ENCODE measurements around the gene ARMH1.

DNA sequence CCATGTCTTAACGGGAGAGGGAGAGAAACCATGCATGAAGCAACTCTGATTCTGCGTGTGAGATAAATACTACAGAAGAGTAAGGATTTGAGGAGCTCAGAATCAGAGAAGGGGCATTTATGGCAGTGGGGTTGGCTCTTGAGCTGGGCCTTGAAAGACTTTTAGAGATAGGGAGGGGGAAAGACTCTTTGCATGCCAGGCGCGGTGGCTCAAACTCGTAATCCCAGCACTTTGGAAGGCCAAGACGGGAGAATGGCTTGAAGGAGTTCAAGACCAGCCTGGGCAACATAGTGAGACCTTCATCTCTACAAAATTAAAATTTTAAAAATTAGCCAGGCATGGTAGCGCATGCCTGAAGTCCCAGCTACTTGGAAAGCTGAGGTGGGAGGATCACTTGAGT lies 672 bp downstream of the ARMH1 start:
- TF ChIP-seq, protein P1, sequence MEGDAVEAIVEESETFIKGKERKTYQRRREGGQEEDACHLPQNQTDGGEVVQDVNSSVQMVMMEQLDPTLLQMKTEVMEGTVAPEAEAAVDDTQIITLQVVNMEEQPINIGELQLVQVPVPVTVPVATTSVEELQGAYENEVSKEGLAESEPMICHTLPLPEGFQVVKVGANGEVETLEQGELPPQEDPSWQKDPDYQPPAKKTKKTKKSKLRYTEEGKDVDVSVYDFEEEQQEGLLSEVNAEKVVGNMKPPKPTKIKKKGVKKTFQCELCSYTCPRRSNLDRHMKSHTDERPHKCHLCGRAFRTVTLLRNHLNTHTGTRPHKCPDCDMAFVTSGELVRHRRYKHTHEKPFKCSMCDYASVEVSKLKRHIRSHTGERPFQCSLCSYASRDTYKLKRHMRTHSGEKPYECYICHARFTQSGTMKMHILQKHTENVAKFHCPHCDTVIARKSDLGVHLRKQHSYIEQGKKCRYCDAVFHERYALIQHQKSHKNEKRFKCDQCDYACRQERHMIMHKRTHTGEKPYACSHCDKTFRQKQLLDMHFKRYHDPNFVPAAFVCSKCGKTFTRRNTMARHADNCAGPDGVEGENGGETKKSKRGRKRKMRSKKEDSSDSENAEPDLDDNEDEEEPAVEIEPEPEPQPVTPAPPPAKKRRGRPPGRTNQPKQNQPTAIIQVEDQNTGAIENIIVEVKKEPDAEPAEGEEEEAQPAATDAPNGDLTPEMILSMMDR (IDR thresholded peaks at IDR 0.05; ENCODE audit: poor library complexity) = no peak
- TF ChIP-seq EZH2phosphoT487 (IDR thresholded peaks at IDR 0.05; ENCODE audit: low read depth, severe bottlenecking, unreplicated experiment) = no peak
- TF ChIP-seq EZH2 (IDR thresholded peaks at IDR 0.05; ENCODE audit: borderline replicate concordance) = no peak

Measured in hepatocyte (in vitro differentiated cells).